ENCODE data around the gene TGIF2.
A peak's percentile ranks its signal among the peaks of the same experiment; 100 is the strongest.
"Not testable (repeated sequence)": the region's sequence is repeated elsewhere in the genome, so short reads cannot be mapped to it uniquely, and the experiment has no call there.

Gene TGIF2

DNA sequence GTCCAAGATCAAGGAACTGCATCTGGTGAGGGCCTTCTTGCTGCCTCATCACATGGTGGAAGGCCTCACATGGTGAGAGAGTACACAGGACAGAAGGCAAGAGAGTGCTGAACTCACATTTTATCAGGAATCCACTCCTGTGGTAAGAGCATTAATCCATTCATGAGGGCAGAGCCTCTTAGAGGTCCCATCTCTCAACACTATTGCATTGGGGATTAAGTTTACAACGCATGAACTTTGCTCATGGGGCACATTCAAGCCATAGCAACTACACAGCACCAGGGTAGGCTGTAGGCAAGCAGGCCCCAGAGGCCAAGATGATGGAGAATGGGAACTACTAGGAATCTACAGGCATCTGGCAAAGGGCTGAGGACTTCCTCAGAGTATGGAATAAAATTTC, 10.0 kb upstream of the TGIF2 start:
- no peak overlapping the region for H3K4me3 ChIP-seq (replicated peaks; ENCODE audit: low read depth, low read length)
- TF ChIP-seq, protein P1, sequence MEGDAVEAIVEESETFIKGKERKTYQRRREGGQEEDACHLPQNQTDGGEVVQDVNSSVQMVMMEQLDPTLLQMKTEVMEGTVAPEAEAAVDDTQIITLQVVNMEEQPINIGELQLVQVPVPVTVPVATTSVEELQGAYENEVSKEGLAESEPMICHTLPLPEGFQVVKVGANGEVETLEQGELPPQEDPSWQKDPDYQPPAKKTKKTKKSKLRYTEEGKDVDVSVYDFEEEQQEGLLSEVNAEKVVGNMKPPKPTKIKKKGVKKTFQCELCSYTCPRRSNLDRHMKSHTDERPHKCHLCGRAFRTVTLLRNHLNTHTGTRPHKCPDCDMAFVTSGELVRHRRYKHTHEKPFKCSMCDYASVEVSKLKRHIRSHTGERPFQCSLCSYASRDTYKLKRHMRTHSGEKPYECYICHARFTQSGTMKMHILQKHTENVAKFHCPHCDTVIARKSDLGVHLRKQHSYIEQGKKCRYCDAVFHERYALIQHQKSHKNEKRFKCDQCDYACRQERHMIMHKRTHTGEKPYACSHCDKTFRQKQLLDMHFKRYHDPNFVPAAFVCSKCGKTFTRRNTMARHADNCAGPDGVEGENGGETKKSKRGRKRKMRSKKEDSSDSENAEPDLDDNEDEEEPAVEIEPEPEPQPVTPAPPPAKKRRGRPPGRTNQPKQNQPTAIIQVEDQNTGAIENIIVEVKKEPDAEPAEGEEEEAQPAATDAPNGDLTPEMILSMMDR (IDR thresholded peaks at IDR 0.05; ENCODE audit: low read length, missing control alignments), result no peak
- no peak for DNase-seq (ENCODE audit: low read depth)

DNA sequence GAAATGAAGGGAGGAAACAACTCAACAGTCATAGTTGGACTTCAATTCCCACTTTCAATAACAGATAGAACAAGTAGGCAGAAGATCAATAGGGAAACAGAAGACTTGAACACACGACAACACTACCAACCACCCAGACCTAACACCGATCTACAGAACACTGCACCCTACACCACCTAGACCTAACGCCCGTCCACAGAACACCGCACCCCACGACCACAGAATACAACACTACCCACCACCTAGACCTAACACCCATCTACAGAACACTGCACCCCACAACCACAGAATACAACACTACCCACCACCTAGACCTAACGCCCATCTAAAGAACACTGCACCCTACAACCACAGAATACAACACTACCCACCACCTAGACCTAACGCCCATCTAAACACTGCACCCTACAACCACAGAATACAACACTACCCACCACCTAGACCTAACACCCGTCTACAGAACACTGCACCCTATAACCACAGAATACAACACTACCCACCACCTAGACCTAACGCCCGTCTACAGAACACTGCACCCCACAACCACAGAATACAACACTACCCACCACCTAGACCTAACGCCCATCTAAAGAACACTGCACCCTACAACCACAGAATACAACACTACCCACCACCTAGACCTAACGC, 9.2 kb upstream of the TGIF2 start:
- not testable (repeated sequence) for H3K4me3 ChIP-seq (replicated peaks; ENCODE audit: low read depth, low read length); DNase-seq (ENCODE audit: low read depth)

DNA sequence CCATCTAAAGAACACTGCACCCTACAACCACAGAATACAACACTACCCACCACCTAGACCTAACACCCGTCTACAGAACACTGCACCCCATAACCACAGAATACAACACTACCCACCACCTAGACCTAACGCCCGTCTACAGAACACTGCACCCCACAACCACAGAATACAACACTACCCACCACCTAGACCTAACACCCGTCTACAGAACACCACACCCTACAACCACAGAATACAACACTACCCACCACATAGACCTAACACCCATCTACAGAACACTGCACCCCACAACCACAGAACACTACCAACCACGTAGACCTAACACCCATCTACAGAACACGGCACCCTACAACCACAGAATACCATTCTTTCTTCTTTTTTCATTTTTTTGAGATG, 8.7 kb upstream of the TGIF2 start:
- not testable (repeated sequence) for DNase-seq (ENCODE audit: low read depth); H3K4me3 ChIP-seq (replicated peaks; ENCODE audit: low read depth, low read length)

DNA sequence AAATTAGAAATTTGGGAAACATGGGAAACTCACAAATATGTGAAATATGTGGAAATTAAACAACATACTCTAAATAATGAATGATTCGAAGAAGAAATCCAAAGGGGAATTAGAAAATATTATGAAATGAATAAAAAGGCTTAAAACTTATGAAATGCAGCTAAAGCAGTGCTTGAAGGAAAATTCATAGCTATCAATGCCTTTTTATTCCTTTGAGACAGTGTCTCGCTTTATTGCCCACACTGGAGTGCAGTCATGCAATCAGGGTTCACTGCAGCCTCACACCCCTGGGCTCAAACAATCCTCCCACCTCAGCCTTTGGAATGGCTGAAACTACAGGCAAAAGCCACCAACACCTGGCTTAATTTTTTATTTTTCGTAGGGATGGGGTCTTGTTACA, 7.9 kb upstream of the TGIF2 start:
- H3K4me3 ChIP-seq (replicated peaks; ENCODE audit: low read depth, low read length), result no peak overlapping the region
- TF ChIP-seq, protein P1 (IDR thresholded peaks at IDR 0.05; ENCODE audit: low read length, missing control alignments), result no peak
- DNase-seq (ENCODE audit: low read depth), result no peak

DNA sequence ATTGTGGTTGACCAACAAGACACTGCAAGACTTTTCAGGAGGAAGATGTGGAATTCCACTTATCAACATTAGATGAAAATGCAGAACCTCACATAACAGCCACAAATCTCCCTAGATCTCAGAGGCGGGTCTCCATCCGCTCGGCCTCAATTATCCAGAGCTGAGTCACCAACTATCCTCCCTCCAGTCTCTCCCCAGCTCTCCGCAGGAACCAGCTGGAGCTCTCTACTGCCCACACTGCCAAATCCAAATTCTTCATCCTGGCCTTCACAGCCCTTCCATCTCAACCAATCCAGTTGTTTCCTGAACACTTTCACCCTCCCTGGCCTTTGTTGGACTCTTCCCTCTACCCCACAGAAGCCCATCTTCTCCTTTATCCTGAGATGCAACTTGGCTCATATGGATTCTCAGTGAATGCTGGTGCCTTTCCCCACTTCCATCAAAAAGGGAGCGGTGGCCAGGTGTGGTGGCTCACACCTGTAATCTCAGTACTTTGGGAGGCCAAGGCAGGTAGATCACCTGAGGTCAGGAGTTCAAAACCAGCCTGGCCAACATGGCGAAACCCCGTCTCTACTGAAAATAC, 3.5 kb upstream of the TGIF2 start:
- peak; percentile 66 for DNase-seq (ENCODE audit: low read depth)
- TF ChIP-seq, protein P1 (IDR thresholded peaks at IDR 0.05; ENCODE audit: low read length, missing control alignments), result peak; percentile 2
- no peak overlapping the region for H3K4me3 ChIP-seq (replicated peaks; ENCODE audit: low read depth, low read length)

DNA sequence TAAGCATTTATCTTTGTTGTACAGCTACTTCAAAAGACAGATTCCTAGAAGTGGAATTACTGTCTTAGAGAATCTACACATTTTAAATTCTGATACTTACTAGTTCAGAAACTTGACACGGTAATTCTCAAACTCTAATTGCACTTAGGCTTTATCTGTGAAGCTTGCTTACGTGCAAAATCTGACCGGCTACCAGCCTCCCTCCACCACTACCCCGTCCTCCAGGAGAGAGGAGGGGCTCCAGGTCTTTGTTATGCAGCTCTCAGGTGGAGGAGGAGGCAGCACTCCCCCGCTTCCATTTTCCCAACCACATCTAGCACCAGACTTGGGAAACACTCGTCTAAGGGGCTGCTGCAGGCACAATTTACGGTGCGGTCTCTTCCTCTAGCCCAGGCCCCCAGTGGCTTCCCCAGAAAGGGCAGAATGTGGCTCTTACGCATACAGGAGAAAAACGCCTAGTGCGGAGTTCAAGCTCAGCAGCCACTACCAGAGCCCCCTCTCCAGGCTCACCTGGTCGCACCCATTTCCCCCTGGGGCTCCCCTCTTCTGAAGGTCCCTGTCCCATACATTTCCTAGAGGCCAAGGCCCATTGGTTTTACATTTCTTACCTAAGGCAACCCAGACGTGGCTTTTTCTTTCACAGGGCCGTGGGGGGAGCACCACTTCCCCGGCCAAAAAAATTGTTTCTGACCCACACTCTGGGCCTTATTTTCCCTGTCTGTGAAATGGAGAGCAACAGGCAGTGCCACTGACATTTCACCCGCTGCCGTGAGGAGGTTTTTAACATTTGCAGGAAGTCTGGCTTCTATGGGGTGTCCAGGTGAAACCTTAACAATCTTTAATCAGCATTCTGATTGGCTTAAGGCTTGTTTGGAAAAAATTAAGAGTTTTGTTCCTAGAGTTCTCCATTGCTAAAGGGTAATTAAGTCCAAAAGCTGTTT, 1.6 kb upstream of the TGIF2 start:
- no peak for DNase-seq (ENCODE audit: low read depth)
- TF ChIP-seq, protein P1 (IDR thresholded peaks at IDR 0.05; ENCODE audit: low read length, missing control alignments), result no peak
- H3K4me3 ChIP-seq (replicated peaks; ENCODE audit: low read depth, low read length), result no peak overlapping the region

DNA sequence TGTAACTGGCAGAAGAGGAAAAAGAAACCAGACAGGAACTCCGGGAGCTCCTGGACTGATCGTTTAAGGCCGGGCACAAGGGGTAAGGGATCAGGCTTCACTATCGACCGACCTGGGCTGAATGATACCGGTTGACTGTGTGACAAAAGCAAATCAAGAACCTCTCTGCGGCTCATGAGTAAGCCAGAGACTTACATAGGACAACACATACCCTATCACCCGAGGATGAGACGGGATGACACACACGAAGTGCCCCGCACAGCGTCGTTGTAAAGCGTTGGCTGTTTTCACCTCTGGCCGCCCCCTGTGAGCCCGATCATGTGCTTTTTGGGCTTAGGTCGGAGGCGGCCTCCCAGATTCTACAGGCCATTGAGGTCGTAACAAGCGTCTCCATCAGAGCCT, 695 bp upstream of the TGIF2 start:
- H3K4me3 ChIP-seq (replicated peaks; ENCODE audit: low read depth, low read length), result peak overlapping the region; percentile 35
- DNase-seq (ENCODE audit: low read depth), result no peak
- TF ChIP-seq, protein P1 (IDR thresholded peaks at IDR 0.05; ENCODE audit: low read length, missing control alignments), result no peak
